Thyroid gland (tissue), 4 donors: ENCODE results near the gene SHANK3. TPM values are rescaled to one million over a fixed set of nuclear protein-coding genes. Genes with fewer than 3 reads are reported as not detected.

Experiments used
- DNase-seq, 2 donors: peaks; one replicate each; pipeline ENCODE4 v3.0.0-alpha.2; 2019
- H3K27ac ChIP-seq, 3 donors: fragments of 200-600 bp; sonication (generic); 1 replicate in 2 of 3; 2 replicates in 1 of 3; pipeline ENCODE4 v1.5.1; 2016 to 2019; ENCODE audit warnings: mild to moderate bottlenecking in 1 of 3, moderate library complexity in 1 of 3
- H3K27me3 ChIP-seq: fragments of 200-600 bp; sonication (generic); one replicate; pipeline ENCODE4 v1.5.1; 2019
- H3K36me3 ChIP-seq, 2 donors: fragments of 200-600 bp; sonication (generic); one replicate each; pipeline ENCODE4 v1.5.1; 2016 to 2019
- H3K4me1 ChIP-seq, 2 donors: fragments of 200-600 bp; sonication (generic); one replicate each; pipeline ENCODE4 v1.5.1; 2017 to 2019
- H3K4me3 ChIP-seq, 3 donors: fragments of 200-600 bp; sonication (generic); replicated peaks in 1 of 3; 1 replicate in 2 of 3; 2 replicates in 1 of 3; pipeline ENCODE4 v1.5.1; 2016; ENCODE audit warnings: mild to moderate bottlenecking in 1 of 3
- H3K9me3 ChIP-seq: fragments of 200-600 bp; sonication (generic); one replicate; pipeline ENCODE4 v1.5.1; 2017
- POLR2A ChIP-seq, 2 donors: fragments of 450-650 bp; IDR thresholded peaks; one replicate each; pipeline ENCODE4 v1.6.1; 2017; ENCODE audit warnings: antibody characterized with exemption in 2 of 2, mild to moderate bottlenecking in 2 of 2, moderate library complexity in 1 of 2
- WGBS, 2 donors: methylation state at CpG; one replicate each; pipeline ENCODE4 v1.1.5; 2017; 5-methylcytosine and 5-hydroxymethylcytosine counted together
- intact Hi-C: fragments of 100-400 bp; cut with DNase I; formaldehyde crosslinking; loops from one replicate; pipeline ENCODE4 v1.15.1; 2023
- total RNA-seq, 4 donors: library from RNA; depleted of rRNA; stranded (reverse); fragments of >200 nt; gene quantifications; one replicate each; pipeline ENCODE4 v1.2.3, GENCODE V29; 2016
- TF ChIP-seq, protein P1 (sequence below), 6 experiments: fragments of 200-600 bp in 3 of 6; fragments of 450-650 bp in 3 of 6; sonication (generic) in 3 of 6; IDR thresholded peaks; one replicate each; pipeline ENCODE4 v1.5.1; 2016 to 2019; ENCODE audit warnings: antibody characterized with exemption in 6 of 6, mild to moderate bottlenecking in 2 of 6, inconsistent platforms in 1 of 6, moderate library complexity in 1 of 6

SHANK3 gene
- total RNA-seq, 4 donors from 2014 or later, result 11.5 to 23.0 (median 17.7) TPM

DNA sequence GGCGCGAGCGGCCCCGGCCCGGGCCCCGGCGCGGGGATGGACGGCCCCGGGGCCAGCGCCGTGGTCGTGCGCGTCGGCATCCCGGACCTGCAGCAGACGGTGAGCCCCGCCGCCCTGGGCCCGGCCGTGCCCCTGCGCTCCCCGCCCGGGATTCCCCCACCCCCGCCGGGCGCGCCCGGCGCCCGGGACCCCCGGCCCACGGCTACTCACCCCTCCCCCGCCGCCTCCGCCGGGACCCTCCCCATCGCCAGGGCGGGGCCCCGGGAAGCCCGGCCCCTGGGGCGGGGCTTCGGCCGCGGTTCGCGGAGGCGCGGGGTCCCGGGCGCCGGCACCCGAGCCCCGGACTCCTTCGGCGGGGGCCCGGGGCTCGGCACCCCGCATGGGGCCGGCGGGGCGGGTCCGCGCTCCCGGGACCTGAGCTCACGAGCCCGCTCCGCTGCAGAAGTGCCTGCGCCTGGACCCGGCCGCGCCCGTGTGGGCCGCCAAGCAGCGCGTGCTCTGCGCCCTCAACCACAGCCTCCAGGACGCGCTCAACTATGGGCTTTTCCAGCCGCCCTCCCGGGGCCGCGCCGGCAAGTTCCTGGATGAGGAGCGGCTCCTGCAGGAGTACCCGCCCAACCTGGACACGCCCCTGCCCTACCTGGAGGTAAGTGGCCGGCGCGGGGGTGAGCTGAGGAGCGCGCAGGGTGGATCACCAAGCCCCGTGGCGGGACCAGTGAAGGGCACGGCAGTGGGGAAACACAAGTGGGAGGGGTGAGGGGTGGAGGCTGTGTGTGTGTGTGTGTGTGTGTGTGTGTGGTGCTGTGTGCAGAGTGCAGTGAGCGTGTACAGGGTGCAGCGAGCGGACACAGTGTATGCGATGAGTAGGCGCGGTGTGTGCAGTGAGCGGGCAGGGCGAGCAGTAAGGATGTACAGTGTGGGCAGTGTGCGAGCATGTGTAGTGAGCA, 2.3 kb downstream of the SHANK3 start:
- 10 to 17% methylated on average over 17 to 25 of the region's 105 CpGs for whole genome bisulfite sequencing, 2 donors
- H3K36me3 ChIP-seq, result no peaks in the 10 kb centered on the region
- TF ChIP-seq POLR2A (IDR thresholded peaks at IDR 0.05), result peak in 1 of 2 donors; percentile 15
- TF ChIP-seq, protein P1, sequence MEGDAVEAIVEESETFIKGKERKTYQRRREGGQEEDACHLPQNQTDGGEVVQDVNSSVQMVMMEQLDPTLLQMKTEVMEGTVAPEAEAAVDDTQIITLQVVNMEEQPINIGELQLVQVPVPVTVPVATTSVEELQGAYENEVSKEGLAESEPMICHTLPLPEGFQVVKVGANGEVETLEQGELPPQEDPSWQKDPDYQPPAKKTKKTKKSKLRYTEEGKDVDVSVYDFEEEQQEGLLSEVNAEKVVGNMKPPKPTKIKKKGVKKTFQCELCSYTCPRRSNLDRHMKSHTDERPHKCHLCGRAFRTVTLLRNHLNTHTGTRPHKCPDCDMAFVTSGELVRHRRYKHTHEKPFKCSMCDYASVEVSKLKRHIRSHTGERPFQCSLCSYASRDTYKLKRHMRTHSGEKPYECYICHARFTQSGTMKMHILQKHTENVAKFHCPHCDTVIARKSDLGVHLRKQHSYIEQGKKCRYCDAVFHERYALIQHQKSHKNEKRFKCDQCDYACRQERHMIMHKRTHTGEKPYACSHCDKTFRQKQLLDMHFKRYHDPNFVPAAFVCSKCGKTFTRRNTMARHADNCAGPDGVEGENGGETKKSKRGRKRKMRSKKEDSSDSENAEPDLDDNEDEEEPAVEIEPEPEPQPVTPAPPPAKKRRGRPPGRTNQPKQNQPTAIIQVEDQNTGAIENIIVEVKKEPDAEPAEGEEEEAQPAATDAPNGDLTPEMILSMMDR (IDR thresholded peaks at IDR 0.05), result no peak
- peaks cover 8 to 25% of the 10 kb centered on the region in 2 donors for H3K4me1 ChIP-seq
- intact Hi-C loops, result loop anchor here (5.0 kb wide), 1 partner anchor 48 kb away; the partner anchor contains the start of gene ARSA
- peak overlapping the region in 1 of 3 donors; percentile 34 for H3K4me3 ChIP-seq
- no peaks in the 10 kb centered on the region for H3K27me3 ChIP-seq
- no peaks in the 10 kb centered on the region for H3K9me3 ChIP-seq
- no peak overlapping the region for H3K27ac ChIP-seq
- peak; percentile 79 to 86 for DNase-seq

GRCh38 chr22:50675553-50676179, 3.0 kb downstream of the SHANK3 start:
- H3K27me3 ChIP-seq, result no peaks in the 10 kb centered on the region
- no peak overlapping the region for H3K27ac ChIP-seq
- no peak for DNase-seq
- 61 to 74% methylated on average over 9 of the region's 9 CpGs for WGBS, 2 donors
- intact Hi-C loops, result loop anchor here (5.0 kb wide), 1 partner anchor 48 kb away; the partner anchor contains the start of gene ARSA
- TF ChIP-seq, protein P1 (IDR thresholded peaks at IDR 0.05), result no peak
- TF ChIP-seq POLR2A (IDR thresholded peaks at IDR 0.05), result no peak
- no peaks in the 10 kb centered on the region for H3K36me3 ChIP-seq
- peak overlapping the region in 1 of 3 donors; percentile 34 for H3K4me3 ChIP-seq
- H3K9me3 ChIP-seq, result no peaks in the 10 kb centered on the region
- H3K4me1 ChIP-seq, result peaks cover 8 to 23% of the 10 kb centered on the region in 2 donors

GRCh38 chr22:50676180-50676636, 3.6 kb downstream of the SHANK3 start:
- H3K27me3 ChIP-seq, result no peaks in the 10 kb centered on the region
- DNase-seq, result no peak
- TF ChIP-seq POLR2A (IDR thresholded peaks at IDR 0.05), result no peak
- TF ChIP-seq, protein P1 (IDR thresholded peaks at IDR 0.05), result no peak
- H3K4me1 ChIP-seq, result peaks cover 8 to 18% of the 10 kb centered on the region in 2 donors
- H3K27ac ChIP-seq, result no peak overlapping the region
- no peaks in the 10 kb centered on the region for H3K36me3 ChIP-seq
- H3K4me3 ChIP-seq, result peak overlapping the region in 1 of 3 donors; percentile 0
- no peaks in the 10 kb centered on the region for H3K9me3 ChIP-seq
- intact Hi-C loops, result loop anchor here (5.0 kb wide), 1 partner anchor 49 kb away; the partner anchor contains the start of gene ARSA
- whole genome bisulfite sequencing, 2 donors, result 82 to 89% methylated on average over 14 of the region's 14 CpGs

GRCh38 chr22:50676661-50677492, 4.3 kb downstream of the SHANK3 start:
- intact Hi-C loops, result loop anchor here (5.0 kb wide), 1 partner anchor 50 kb away; the partner anchor contains the start of gene ARSA
- TF ChIP-seq POLR2A (IDR thresholded peaks at IDR 0.05), result no peak
- TF ChIP-seq, protein P1 (IDR thresholded peaks at IDR 0.05), result no peak
- Histone ChIP-seq H3K9me3 (no peaks in the 10 kb centered on the region), H3K4me1 (peaks cover 5 to 11% of the 10 kb centered on the region in 2 donors), H3K27me3 (no peaks in the 10 kb centered on the region), H3K4me3 (peak overlapping the region in 1 of 3 donors; percentile 0), H3K36me3 (no peaks in the 10 kb centered on the region), H3K27ac (no peak overlapping the region)
- no peak for DNase-seq
- 80 to 81% methylated on average over 9 to 10 of the region's 10 CpGs for WGBS, 2 donors
